Trophoblast cell (in vitro differentiated cells and primary cell): ENCODE data around the gene TXNDC2.

ENCODE experiments used
- DNase-seq, 2 donors: peaks; one replicate each; pipeline ENCODE4 v3.0.0-alpha.2; 2016
- H2AFZ ChIP-seq: 2 replicates; pipeline ENCODE4 v1.6.1; 2013; ENCODE audit warnings: low read length, moderate library complexity, mild to moderate bottlenecking; ENCODE audit not compliant: insufficient read depth, poor library complexity
- H2AK5ac ChIP-seq: 2 replicates; pipeline ENCODE4 v1.6.1; 2013; ENCODE audit warnings: mild to moderate bottlenecking, low read length
- H2BK120ac ChIP-seq: 2 replicates; pipeline ENCODE4 v1.6.1; 2013; ENCODE audit warnings: low read length, mild to moderate bottlenecking, moderate library complexity; ENCODE audit not compliant: insufficient read depth, poor library complexity
- H2BK12ac ChIP-seq: 2 replicates; pipeline ENCODE4 v1.6.1; 2013; ENCODE audit warnings: mild to moderate bottlenecking, low read length, moderate library complexity
- H2BK5ac ChIP-seq: 2 replicates; pipeline ENCODE4 v1.6.1; 2013; ENCODE audit warnings: low read length, low read depth, moderate library complexity, mild to moderate bottlenecking; ENCODE audit not compliant: poor library complexity
- H3K14ac ChIP-seq: 2 replicates; pipeline ENCODE4 v1.6.1; 2013; ENCODE audit warnings: mild to moderate bottlenecking, low read length
- H3K18ac ChIP-seq: 2 replicates; pipeline ENCODE4 v1.6.1; 2013; ENCODE audit warnings: mild to moderate bottlenecking, low read length
- H3K23ac ChIP-seq: 2 replicates; pipeline ENCODE4 v1.6.1; 2013; ENCODE audit warnings: low read length
- H3K27ac ChIP-seq: 2 replicates; pipeline ENCODE4 v1.5.1; 2013; ENCODE audit warnings: low read depth, mild to moderate bottlenecking, inconsistent platforms, low read length, moderate library complexity
- H3K27me3 ChIP-seq: 2 replicates; pipeline ENCODE4 v1.6.1; 2013; ENCODE audit warnings: inconsistent platforms, mild to moderate bottlenecking, low read length, moderate library complexity; ENCODE audit not compliant: insufficient read depth
- H3K36me3 ChIP-seq, 2 experiments: 1 replicate in 1 of 2; 2 replicates in 1 of 2; pipeline ENCODE4 v1.6.1; 2013; ENCODE audit warnings: low read length in 2 of 2, mild to moderate bottlenecking in 2 of 2, moderate library complexity in 1 of 2; ENCODE audit not compliant: insufficient read depth in 2 of 2, control insufficient read depth in 1 of 2
- H3K4ac ChIP-seq: 2 replicates; pipeline ENCODE4 v1.6.1; 2013; ENCODE audit warnings: low read depth, mild to moderate bottlenecking, low read length, moderate library complexity
- H3K4me1 ChIP-seq, 2 experiments: 1 replicate in 1 of 2; 2 replicates in 1 of 2; pipeline ENCODE4 v1.6.1; 2013; ENCODE audit warnings: low read length in 2 of 2, mild to moderate bottlenecking in 2 of 2, moderate library complexity in 1 of 2; ENCODE audit not compliant: insufficient read depth in 2 of 2, control insufficient read depth in 1 of 2
- H3K4me2 ChIP-seq: 2 replicates; pipeline ENCODE4 v1.6.1; 2013; ENCODE audit warnings: inconsistent platforms, mild to moderate bottlenecking, low read length, moderate library complexity
- H3K4me3 ChIP-seq: 2 replicates; pipeline ENCODE4 v1.5.1; 2013; ENCODE audit warnings: mild to moderate bottlenecking, low read depth, low read length, inconsistent platforms
- H3K79me1 ChIP-seq: one replicate; pipeline ENCODE4 v1.6.1; 2013; ENCODE audit warnings: low read length
- H3K79me2 ChIP-seq: 2 replicates; pipeline ENCODE4 v1.6.1; 2013; ENCODE audit warnings: low read length, mild to moderate bottlenecking; ENCODE audit not compliant: control insufficient read depth, insufficient read depth, poor library complexity
- H3K9ac ChIP-seq: 2 replicates; pipeline ENCODE4 v1.6.1; 2013; ENCODE audit warnings: mild to moderate bottlenecking, low read length
- H3K9me3 ChIP-seq: 2 replicates; pipeline ENCODE4 v1.6.1; 2013; ENCODE audit warnings: low read depth, mild to moderate bottlenecking, control low read depth, inconsistent platforms, low read length; ENCODE audit not compliant: insufficient read depth
- H4K12ac ChIP-seq: 2 replicates; pipeline ENCODE4 v1.6.1; 2013; ENCODE audit warnings: low read depth, mild to moderate bottlenecking, low read length, moderate library complexity
- H4K8ac ChIP-seq: 2 replicates; pipeline ENCODE4 v1.6.1; 2013; ENCODE audit warnings: low read depth, mild to moderate bottlenecking, low read length, moderate library complexity
- H4K91ac ChIP-seq: one replicate; pipeline ENCODE4 v1.6.1; 2013; ENCODE audit warnings: low read depth, mild to moderate bottlenecking, low read length, moderate library complexity
- WGBS: extraction: QIAGEN DNeasy Blood & Tissue Kit; methylation state at CpG from one replicate; pipeline ENCODE4 v1.1.7; 2013; ENCODE audit warnings: missing lambda C conversion rate; ENCODE audit not compliant: insufficient read length, insufficient coverage; ENCODE audit errors: extremely low coverage; 5-methylcytosine and 5-hydroxymethylcytosine counted together

The TXNDC2 gene

DNA sequence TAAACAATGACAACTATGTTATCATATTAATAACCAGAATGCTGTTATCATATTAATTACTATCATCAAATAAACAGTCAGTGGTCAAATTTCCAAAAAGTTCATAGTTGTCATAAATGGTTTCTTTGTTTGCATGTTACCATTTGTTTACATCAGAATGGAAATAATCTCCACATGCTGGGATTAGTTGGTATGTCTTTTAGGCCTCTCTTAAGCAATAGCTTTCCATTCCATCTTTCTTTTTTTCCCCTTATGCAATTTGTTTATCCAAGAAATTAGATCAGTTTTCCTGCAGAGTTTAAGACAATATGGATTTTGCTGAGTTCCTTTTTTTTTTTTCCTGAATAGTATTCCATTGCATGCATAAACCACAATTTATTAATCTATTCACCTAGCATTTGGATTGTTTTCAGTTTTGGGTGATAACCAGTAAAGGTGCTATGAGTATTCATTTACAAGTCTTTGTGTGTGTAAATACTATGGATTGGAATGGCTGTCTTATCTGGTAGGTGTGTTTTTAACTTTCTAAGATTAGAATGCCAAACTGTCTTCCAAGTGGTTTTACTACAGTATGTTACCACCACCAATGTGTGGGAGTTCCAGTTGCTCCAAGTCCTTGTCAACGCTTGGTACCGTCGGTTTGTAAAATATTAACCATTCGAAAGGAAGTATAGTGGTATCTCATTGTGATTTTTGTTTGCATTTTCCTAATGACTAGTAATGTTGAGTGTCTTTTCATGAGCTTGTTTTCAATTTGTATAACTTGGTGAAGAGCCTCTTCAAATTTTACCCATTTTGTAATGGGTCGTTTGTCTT lies 33.3 kb upstream of the TXNDC2 start:
- H2BK12ac ChIP-seq: no peak overlapping the region
- H3K18ac ChIP-seq: no peak overlapping the region
- no peak overlapping the region for H4K91ac ChIP-seq
- no peak overlapping the region for H3K9ac ChIP-seq
- no peak overlapping the region for H2BK120ac ChIP-seq
- no peak overlapping the region for H3K23ac ChIP-seq
- H4K8ac ChIP-seq: no peak overlapping the region
- H4K12ac ChIP-seq: no peak overlapping the region
- H3K4me2 ChIP-seq: no peak overlapping the region
- no peaks in the 10 kb centered on the region for H3K79me2 ChIP-seq
- H3K9me3 ChIP-seq: no peaks in the 10 kb centered on the region
- DNase-seq: peak in 1 of 2 donors; percentile 54
- peaks cover 7 to 14% of the 10 kb centered on the region in 2 experiments for H3K4me1 ChIP-seq
- peaks cover 7 to 17% of the 10 kb centered on the region in 2 experiments for H3K36me3 ChIP-seq
- no CpG with 5 or more reads among the region's 5 CpGs for WGBS
- H2AFZ ChIP-seq: no peak overlapping the region
- H3K4me3 ChIP-seq: no peak overlapping the region
- H2BK5ac ChIP-seq: no peak overlapping the region
- H3K27me3 ChIP-seq: no peaks in the 10 kb centered on the region
- H2AK5ac ChIP-seq: no peak overlapping the region
- H3K27ac ChIP-seq: no peak overlapping the region
- H3K4ac ChIP-seq: no peak overlapping the region
- H3K79me1 ChIP-seq: no peaks in the 10 kb centered on the region
- no peak overlapping the region for H3K14ac ChIP-seq

DNA sequence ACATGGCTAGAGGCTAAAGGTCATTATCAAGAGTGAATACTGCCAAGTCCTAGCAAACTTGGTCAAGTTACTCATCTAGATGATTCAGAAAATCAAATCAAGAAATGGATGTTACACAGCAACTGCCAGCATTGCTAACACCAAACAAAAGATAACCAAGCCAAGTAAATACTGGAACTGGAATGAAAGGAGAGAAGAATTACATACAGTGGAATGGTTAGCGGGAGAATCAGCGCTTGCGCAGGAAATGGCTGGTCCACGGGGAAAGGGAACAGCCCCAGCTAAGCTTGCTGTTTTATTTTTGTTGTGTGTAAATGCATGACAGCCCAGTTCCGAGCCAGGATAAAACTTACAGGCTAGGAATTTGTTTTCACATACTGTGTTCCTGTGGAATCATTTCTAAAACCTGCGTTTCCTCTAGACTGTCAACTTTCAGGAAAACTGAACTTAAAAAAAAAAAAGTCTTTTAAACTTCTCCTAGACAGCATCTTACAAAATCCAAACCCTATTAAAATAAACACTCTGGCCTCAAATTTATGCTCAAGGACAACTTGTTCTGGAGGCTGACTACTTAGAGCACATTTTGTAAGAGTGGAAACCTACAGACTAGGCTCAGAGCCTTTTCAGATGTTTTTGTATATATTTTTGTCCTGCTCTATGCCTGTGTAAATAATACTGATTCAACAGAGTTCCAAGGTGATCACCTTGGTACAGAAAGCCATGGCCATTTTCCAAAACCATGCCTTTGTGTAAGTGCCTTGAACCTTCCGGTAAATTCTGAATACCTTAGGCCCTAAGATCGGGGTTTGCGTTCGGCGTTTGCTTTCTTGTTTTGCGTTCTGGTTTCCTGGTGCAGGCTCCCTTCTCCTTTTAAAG lies 30.7 kb upstream of the TXNDC2 start:
- no CpG with 5 or more reads among the region's 12 CpGs for WGBS

DNA sequence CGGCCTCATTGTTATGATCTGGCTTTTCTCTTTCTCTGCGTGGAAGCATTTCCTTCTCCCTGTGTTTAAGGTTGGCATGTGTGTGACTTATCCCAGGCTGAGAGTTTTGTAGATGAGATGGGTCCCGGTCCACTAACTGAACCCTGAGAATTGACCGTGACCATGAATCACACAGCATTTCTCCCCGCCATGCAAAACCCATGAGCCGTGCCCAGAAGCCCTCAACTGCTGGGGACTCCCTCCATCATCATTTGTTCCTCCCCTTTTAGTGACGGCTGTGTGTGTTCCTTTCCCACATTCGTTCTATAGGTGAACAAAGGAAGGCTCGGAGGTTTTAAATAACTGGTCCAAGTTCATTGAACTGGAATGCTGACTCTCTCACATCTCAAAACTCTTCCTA lies 30.1 kb upstream of the TXNDC2 start:
- H2BK120ac ChIP-seq: no peak overlapping the region
- no peak overlapping the region for H3K4me3 ChIP-seq
- no peak overlapping the region for H4K8ac ChIP-seq
- no peak overlapping the region for H2AK5ac ChIP-seq
- H3K23ac ChIP-seq: no peak overlapping the region
- no peak overlapping the region for H4K12ac ChIP-seq
- no peaks in the 10 kb centered on the region for H3K9me3 ChIP-seq
- H3K4me2 ChIP-seq: no peak overlapping the region
- H3K14ac ChIP-seq: no peak overlapping the region
- no peaks in the 10 kb centered on the region for H3K79me1 ChIP-seq
- no peak overlapping the region for H3K27ac ChIP-seq
- WGBS: no CpG with 5 or more reads among the region's 9 CpGs
- H3K36me3 ChIP-seq: peaks cover 7 to 20% of the 10 kb centered on the region in 2 experiments
- H2BK5ac ChIP-seq: no peak overlapping the region
- no peak overlapping the region for H3K9ac ChIP-seq
- no peak overlapping the region for H2BK12ac ChIP-seq
- DNase-seq: no peak
- no peak overlapping the region for H4K91ac ChIP-seq
- H2AFZ ChIP-seq: no peak overlapping the region
- H3K4me1 ChIP-seq: peaks cover 0 to 3% of the 10 kb centered on the region in 2 experiments
- no peak overlapping the region for H3K18ac ChIP-seq
- H3K27me3 ChIP-seq: no peaks in the 10 kb centered on the region
- H3K79me2 ChIP-seq: no peaks in the 10 kb centered on the region
- H3K4ac ChIP-seq: no peak overlapping the region

More for the DNA sequence above, 30.7 kb upstream of the TXNDC2 start:
- no peak overlapping the region for H2AK5ac ChIP-seq
- H2BK12ac ChIP-seq: no peak overlapping the region
- H4K91ac ChIP-seq: no peak overlapping the region
- H2BK120ac ChIP-seq: no peak overlapping the region
- H3K79me2 ChIP-seq: no peaks in the 10 kb centered on the region
- H4K12ac ChIP-seq: no peak overlapping the region
- no peak overlapping the region for H3K4me2 ChIP-seq
- no peaks in the 10 kb centered on the region for H3K9me3 ChIP-seq
- H3K9ac ChIP-seq: no peak overlapping the region
- H3K27ac ChIP-seq: no peak overlapping the region
- peaks cover 7 to 18% of the 10 kb centered on the region in 2 experiments for H3K36me3 ChIP-seq
- H3K27me3 ChIP-seq: no peaks in the 10 kb centered on the region
- H3K14ac ChIP-seq: no peak overlapping the region
- H4K8ac ChIP-seq: no peak overlapping the region
- no peak overlapping the region for H3K4me3 ChIP-seq
- no peaks in the 10 kb centered on the region for H3K79me1 ChIP-seq
- H2BK5ac ChIP-seq: no peak overlapping the region
- H3K4ac ChIP-seq: no peak overlapping the region
- no peak overlapping the region for H3K23ac ChIP-seq
- no peak overlapping the region for H3K18ac ChIP-seq
- peak in 1 of 2 donors; percentile 59 for DNase-seq
- H3K4me1 ChIP-seq: peaks cover 0 to 3% of the 10 kb centered on the region in 2 experiments
- no peak overlapping the region for H2AFZ ChIP-seq

DNA sequence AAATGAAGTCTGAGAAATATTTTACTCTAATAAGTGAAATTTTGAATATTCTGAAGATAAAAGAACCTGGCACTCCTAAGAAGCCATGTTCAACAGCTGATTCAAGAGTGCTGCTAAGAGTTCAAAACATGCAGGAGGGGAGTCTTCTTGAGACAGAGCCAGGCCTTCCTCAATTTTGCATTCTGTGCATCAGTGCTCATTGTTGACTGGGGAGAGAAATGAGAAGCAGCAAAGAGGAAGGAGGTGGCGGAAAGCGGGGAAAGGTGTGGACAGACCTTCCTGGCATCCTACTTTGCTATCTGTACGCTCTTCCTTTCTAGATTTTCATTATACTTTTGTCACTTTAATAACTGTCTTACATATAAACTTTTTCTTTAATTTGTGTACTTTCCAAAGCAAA lies 29.7 kb upstream of the TXNDC2 start:
- H4K91ac ChIP-seq: no peak overlapping the region
- peaks cover 0 to 3% of the 10 kb centered on the region in 2 experiments for H3K4me1 ChIP-seq
- no peak overlapping the region for H4K8ac ChIP-seq
- H2AK5ac ChIP-seq: no peak overlapping the region
- H2BK5ac ChIP-seq: no peak overlapping the region
- H3K9ac ChIP-seq: no peak overlapping the region
- H3K23ac ChIP-seq: no peak overlapping the region
- H3K27ac ChIP-seq: no peak overlapping the region
- no peaks in the 10 kb centered on the region for H3K79me2 ChIP-seq
- WGBS: no CpG with 5 or more reads among the region's 3 CpGs
- H2BK120ac ChIP-seq: no peak overlapping the region
- no peak overlapping the region for H4K12ac ChIP-seq
- no peak overlapping the region for H3K18ac ChIP-seq
- H3K4me3 ChIP-seq: no peak overlapping the region
- no peaks in the 10 kb centered on the region for H3K9me3 ChIP-seq
- no peak overlapping the region for H3K14ac ChIP-seq
- H3K4ac ChIP-seq: no peak overlapping the region
- no peak overlapping the region for H2BK12ac ChIP-seq
- H3K79me1 ChIP-seq: no peaks in the 10 kb centered on the region
- no peak overlapping the region for H3K4me2 ChIP-seq
- peaks cover 7 to 23% of the 10 kb centered on the region in 2 experiments for H3K36me3 ChIP-seq
- no peak for DNase-seq
- no peak overlapping the region for H2AFZ ChIP-seq
- no peaks in the 10 kb centered on the region for H3K27me3 ChIP-seq
